Neutrophil (primary cell): ENCODE measurements around the gene GABRA4.

ENCODE experiments used
- H3K27ac ChIP-seq: fragments of 200-600 bp; sonication (generic); 2 replicates; pipeline ENCODE4 v1.5.1; 2016; ENCODE audit warnings: mild to moderate bottlenecking, moderate library complexity
- H3K27me3 ChIP-seq: fragments of 200-600 bp; sonication (generic); 2 replicates; pipeline ENCODE4 v1.6.0; 2016; ENCODE audit warnings: mild to moderate bottlenecking
- H3K36me3 ChIP-seq: fragments of 200-600 bp; sonication (generic); 2 replicates; pipeline ENCODE4 v1.5.1; 2017
- H3K4me1 ChIP-seq, 2 experiments: fragments of 200-600 bp in 1 of 2; sonication (generic) in 1 of 2; 1 replicate in 1 of 2; 2 replicates in 1 of 2; pipeline versions ENCODE4 v1.5.1 to v1.6.1; 2013 to 2016; ENCODE audit warnings: low read depth in 1 of 2, low read length in 1 of 2, mild to moderate bottlenecking in 1 of 2, moderate library complexity in 1 of 2; ENCODE audit not compliant: control insufficient read depth in 1 of 2, insufficient read depth in 1 of 2
- H3K4me3 ChIP-seq, 2 experiments: fragments of 200-600 bp in 1 of 2; sonication (generic) in 1 of 2; 1 replicate in 1 of 2; 2 replicates in 1 of 2; pipeline ENCODE4 v1.5.1; 2013 to 2016; ENCODE audit warnings: low read depth in 1 of 2, low read length in 1 of 2, mild to moderate bottlenecking in 1 of 2, moderate library complexity in 1 of 2
- H3K9me3 ChIP-seq: fragments of 200-600 bp; sonication (generic); 2 replicates; pipeline ENCODE4 v1.5.1; 2016
- TF ChIP-seq, protein P1 (sequence below): fragments of 200-600 bp; sonication (generic); IDR thresholded peaks from 2 replicates; pipeline ENCODE4 v1.5.1; 2016; ENCODE audit warnings: antibody characterized with exemption

Gene GABRA4

DNA sequence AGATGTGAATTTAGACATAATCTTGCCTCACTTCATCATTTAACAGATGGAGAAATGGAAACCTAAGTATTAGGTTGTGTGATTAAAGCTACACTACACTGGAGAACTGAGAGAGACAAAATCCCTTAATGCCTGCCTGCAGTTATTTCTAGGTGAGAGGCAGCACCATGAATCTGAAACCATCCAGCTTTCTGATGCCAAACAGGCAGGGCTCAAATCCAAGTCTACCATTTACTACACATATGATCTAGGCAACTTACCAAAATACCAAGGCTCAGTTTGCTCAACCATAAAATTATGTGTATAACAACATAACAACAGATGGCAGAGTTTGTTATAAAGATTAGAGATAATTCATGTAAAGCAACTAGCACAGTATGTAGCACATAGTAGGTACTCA is 38.7 kb downstream of the GABRA4 start:
- H3K27ac ChIP-seq = no peak overlapping the region
- peaks cover 6% of the 10 kb centered on the region for H3K27me3 ChIP-seq
- H3K36me3 ChIP-seq = no peaks in the 10 kb centered on the region
- H3K4me1 ChIP-seq = no peaks in the 10 kb centered on the region
- H3K9me3 ChIP-seq = no peaks in the 10 kb centered on the region
- no peak overlapping the region for H3K4me3 ChIP-seq
- TF ChIP-seq, protein P1, sequence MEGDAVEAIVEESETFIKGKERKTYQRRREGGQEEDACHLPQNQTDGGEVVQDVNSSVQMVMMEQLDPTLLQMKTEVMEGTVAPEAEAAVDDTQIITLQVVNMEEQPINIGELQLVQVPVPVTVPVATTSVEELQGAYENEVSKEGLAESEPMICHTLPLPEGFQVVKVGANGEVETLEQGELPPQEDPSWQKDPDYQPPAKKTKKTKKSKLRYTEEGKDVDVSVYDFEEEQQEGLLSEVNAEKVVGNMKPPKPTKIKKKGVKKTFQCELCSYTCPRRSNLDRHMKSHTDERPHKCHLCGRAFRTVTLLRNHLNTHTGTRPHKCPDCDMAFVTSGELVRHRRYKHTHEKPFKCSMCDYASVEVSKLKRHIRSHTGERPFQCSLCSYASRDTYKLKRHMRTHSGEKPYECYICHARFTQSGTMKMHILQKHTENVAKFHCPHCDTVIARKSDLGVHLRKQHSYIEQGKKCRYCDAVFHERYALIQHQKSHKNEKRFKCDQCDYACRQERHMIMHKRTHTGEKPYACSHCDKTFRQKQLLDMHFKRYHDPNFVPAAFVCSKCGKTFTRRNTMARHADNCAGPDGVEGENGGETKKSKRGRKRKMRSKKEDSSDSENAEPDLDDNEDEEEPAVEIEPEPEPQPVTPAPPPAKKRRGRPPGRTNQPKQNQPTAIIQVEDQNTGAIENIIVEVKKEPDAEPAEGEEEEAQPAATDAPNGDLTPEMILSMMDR = no peak

DNA sequence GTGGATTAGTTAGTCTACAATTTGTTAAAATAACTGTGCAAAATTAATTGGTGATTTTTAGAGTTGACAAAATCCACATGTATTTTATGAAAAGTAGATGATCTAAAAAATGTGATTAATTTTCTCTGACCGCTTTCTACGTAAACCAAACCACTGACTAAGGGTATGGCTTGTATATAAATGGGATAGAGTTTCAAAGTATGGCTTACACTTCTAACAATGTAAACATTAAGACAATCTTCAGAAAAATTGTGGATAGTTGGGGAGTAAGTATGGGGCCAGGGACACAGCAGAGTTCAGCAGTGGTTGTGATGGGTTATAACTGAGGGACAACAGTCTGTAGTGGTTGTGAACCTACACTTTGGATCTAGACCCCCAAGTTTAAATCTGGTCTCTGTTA is 39.8 kb downstream of the GABRA4 start:
- Histone ChIP-seq H3K36me3 (no peaks in the 10 kb centered on the region), H3K27me3 (peaks cover 6% of the 10 kb centered on the region), H3K9me3 (no peaks in the 10 kb centered on the region), H3K4me3 (no peak overlapping the region), H3K27ac (no peak overlapping the region), H3K4me1 (no peaks in the 10 kb centered on the region)
- TF ChIP-seq, protein P1 = no peak

DNA sequence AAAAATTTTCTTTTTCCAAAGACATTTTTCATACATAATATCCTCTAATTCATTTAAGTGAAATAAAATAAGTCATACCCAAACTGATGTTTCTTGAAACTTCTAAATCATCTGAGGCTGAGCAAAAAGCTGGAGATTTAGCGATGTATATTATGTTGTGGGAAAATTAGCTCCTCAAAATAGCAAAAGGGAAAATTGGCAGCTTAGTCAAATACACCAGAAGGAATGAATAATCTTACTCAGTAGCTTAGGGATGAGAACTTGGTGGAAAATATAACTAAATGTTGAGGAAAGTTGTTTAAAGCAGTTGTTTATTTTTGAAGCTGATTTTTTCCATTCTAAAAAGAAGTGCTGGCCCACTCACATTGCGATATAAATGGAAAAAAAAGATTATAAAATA is 40.9 kb downstream of the GABRA4 start:
- Histone ChIP-seq H3K27ac (no peak overlapping the region), H3K4me3 (no peak overlapping the region), H3K9me3 (no peaks in the 10 kb centered on the region), H3K27me3 (peaks cover 6% of the 10 kb centered on the region), H3K4me1 (no peaks in the 10 kb centered on the region), H3K36me3 (no peaks in the 10 kb centered on the region)
- TF ChIP-seq, protein P1 = no peak

DNA sequence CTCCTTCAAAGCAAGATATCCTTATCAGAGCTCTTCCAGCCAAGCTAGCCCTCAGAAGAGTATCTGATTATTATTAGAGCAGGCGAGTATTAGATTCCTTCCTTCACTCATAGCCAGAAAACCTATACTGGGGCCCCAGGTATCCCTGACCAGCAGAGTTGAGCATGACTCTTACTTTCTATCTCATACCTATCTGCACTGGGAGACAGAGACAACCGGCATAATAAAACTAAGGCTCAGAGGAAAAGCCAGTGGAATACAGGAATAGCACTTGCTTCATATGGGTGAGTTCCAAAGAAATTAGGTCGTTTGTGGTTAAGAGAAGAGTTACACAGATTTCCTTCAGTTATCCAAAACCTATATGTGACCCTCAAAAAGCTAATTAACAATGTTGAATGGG is 42.6 kb downstream of the GABRA4 start:
- H3K27ac ChIP-seq = no peak overlapping the region
- H3K27me3 ChIP-seq = peaks cover 5% of the 10 kb centered on the region
- no peaks in the 10 kb centered on the region for H3K4me1 ChIP-seq
- TF ChIP-seq, protein P1 = no peak
- H3K36me3 ChIP-seq = no peaks in the 10 kb centered on the region
- no peak overlapping the region for H3K4me3 ChIP-seq
- no peaks in the 10 kb centered on the region for H3K9me3 ChIP-seq

DNA sequence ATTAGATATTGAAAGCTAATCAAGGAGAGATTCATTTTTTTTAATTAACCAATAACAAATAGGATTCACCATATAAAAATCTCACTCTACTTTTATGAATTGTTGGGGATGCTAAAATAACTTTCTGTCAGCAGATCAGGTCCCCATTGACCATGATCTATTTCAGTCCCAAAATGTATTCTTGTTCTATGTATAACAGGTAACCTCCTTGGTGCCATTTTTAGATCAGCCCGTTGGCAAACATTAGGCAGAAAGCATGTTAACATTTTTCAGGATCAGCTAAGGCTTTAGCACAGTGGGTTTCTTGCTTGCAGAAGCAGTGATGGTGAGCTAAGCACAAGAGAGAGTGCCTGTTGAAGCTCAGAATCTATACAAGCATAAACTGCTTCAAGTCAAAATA is 43.6 kb downstream of the GABRA4 start:
- no peaks in the 10 kb centered on the region for H3K27me3 ChIP-seq
- no peaks in the 10 kb centered on the region for H3K4me1 ChIP-seq
- TF ChIP-seq, protein P1 = no peak
- no peaks in the 10 kb centered on the region for H3K9me3 ChIP-seq
- H3K36me3 ChIP-seq = no peaks in the 10 kb centered on the region
- H3K4me3 ChIP-seq = no peak overlapping the region
- H3K27ac ChIP-seq = no peak overlapping the region

DNA sequence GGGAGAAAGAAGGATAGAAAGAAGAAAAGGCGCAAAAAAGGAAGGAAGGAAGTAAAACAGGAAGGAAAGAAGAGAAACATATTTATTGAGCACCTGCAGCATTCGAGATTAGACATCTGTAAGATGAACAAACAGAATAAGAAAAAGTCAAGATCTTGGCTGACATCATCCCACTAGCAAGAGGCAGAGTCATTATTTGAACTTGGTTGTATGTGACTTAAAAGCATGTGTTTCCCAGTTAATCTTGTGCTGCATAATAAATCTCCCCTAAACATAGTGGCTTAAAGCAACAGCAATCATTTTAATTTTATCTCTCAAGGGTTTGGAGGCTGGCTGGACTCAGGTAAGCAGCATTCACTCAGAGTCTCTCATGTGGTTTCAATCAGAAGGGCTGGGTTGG is 45.8 kb downstream of the GABRA4 start:
- no peaks in the 10 kb centered on the region for H3K27me3 ChIP-seq
- no peaks in the 10 kb centered on the region for H3K9me3 ChIP-seq
- H3K4me1 ChIP-seq = no peaks in the 10 kb centered on the region
- TF ChIP-seq, protein P1 = no peak
- no peaks in the 10 kb centered on the region for H3K36me3 ChIP-seq
- no peak overlapping the region for H3K4me3 ChIP-seq
- H3K27ac ChIP-seq = no peak overlapping the region
